Pericardium fibroblast (primary cell): ENCODE data around the gene TNFRSF12A. TPM values are rescaled to one million over a fixed set of nuclear protein-coding genes. Genes with fewer than 3 reads are reported as not detected.

Experiments used
- total RNA-seq: library from RNA; depleted of rRNA; stranded (reverse); fragments of >200 nt; gene quantifications from 2 replicates; pipeline ENCODE4 v1.2.3, GENCODE V29; 2015

TNFRSF12A gene, protein sequence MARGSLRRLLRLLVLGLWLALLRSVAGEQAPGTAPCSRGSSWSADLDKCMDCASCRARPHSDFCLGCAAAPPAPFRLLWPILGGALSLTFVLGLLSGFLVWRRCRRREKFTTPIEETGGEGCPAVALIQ
- total RNA-seq, result 70.5 and 162 TPM in 2 replicates

GRCh38 chr16:3020247-3020603 lies at the start of gene TNFRSF12A:
Gene TNFRSF12A, plus strand, starts transcription at chr16:3020368. Its CDS starts 30 bp downstream, at chr16:3020398.

GRCh38 chr16:2980227-2981176 lies 39.7 kb upstream of the TNFRSF12A start, which contains the start of gene PKMYT1:
Gene PKMYT1, minus strand, starts transcription at chr16:2980446. Its CDS starts 789 bp downstream, at chr16:2979657.

DNA sequence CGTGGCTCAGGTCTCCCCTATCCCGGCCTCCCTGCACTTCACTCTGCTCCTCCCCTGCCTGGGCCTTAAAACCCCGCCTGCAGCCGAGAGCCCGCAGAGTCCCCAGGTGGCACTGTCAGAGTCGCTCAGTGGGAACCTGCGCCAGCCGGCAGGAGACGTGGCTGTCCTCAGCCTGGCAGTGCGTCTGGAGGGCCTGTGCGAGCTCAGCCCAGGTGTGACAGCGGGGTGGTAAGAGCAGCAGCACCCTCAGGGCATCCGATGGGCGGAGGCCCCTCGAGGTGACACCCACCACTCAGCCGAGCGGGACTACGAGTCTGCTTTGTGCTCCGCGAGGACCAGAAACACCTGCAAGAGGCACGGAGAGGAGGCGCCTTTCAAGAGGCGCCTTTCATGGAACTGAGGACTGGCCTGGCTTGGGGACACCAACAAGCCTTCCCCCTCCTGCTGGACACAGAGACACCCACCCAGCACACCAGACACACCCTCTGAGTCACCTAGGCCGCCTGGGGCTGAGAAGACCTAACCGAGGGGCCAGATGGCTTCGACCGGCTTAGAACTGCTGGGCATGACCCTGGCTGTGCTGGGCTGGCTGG lies 7.2 kb upstream of the TNFRSF12A start, which contains the start of gene CLDN9:
TSS of gene CLDN9 (plus strand) at position 96 of the 593 bp plus-strand sequence. CDS start at position 536, 440 bp downstream.

DNA sequence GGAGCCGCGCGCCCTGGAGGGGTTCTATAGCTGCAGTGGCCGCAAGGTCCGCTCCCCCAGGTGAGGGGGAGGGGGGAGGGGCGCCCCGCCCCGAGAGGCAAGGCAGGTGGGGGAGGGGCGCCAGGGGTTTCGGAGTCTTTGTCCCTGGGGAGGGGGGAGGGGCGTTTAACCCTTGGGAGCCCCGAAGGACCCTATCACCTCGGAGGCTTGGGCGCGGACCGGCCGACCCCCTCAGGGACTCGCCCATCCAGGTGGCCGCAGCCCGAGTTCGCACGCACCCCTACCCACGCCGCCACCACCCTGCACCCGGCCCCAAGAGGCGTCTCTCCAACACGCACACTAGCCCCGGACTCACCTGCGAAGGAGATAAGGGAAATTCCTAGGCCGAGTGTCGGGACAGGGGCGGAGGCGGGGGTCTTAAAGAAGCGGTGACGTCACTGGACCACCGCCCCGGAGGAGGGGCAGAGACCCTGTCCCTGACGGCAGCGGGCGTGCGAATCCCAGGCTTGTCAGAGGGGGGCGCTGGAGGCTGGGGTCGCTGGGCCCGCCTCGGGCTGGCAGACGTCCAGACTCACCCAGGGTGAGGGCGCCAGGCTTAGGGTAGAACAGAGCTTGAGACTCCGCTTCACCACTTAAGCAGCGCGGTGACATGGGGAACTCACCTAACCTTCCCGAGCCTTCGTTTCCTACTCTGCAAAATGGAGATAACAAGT lies 2.2 kb upstream of the TNFRSF12A start, which contains the start of gene CLDN6:
TSS of gene CLDN6 (minus strand) at position 390 of the 713 bp plus-strand sequence. CDS start 2,162 bp downstream, outside the sequence.

GRCh38 chr16:3023669-3024478 lies 3.7 kb downstream of the TNFRSF12A start, which contains the start of the genes HCFC1R1 and THOC6:
Gene HCFC1R1, minus strand, starts transcription at chr16:3023942. Its CDS starts 1 bp downstream, at chr16:3023941.
Gene THOC6, plus strand, starts transcription at chr16:3024035. Its CDS starts 292 bp downstream, at chr16:3024327.

DNA sequence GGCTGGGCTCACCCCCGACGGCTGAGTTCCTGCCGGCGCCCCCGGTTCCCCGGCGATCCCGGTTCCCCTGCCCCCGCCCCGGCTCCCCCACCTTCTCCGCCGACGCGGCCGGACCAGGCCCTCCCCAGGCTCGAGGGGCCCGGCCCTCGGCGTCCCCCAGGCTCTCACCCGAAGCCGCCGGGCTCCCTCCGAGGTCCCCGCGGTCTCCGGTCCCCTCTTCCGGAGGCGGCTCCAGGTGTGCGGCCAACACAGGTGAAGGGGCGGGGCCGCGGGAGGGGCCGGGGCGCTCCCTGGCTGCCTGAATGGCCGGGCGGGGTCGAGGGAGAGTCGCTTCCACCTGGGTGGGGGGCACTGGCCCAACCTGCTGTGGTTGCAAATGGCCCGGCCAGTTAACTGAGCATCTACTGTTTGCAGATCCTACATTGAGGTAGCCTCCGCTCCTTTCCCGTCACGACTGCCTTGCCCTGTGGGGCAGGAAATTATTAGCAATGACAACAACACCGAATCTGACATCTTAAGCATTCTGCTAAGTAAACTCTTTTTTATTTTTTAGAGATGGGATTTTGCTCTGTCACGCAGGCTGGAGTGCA lies 16.7 kb downstream of the TNFRSF12A start, which contains the start of gene BICDL2:
TSS of gene BICDL2 (minus strand) at position 219 of the 590 bp plus-strand sequence. CDS start 1,448 bp downstream, outside the sequence.

DNA sequence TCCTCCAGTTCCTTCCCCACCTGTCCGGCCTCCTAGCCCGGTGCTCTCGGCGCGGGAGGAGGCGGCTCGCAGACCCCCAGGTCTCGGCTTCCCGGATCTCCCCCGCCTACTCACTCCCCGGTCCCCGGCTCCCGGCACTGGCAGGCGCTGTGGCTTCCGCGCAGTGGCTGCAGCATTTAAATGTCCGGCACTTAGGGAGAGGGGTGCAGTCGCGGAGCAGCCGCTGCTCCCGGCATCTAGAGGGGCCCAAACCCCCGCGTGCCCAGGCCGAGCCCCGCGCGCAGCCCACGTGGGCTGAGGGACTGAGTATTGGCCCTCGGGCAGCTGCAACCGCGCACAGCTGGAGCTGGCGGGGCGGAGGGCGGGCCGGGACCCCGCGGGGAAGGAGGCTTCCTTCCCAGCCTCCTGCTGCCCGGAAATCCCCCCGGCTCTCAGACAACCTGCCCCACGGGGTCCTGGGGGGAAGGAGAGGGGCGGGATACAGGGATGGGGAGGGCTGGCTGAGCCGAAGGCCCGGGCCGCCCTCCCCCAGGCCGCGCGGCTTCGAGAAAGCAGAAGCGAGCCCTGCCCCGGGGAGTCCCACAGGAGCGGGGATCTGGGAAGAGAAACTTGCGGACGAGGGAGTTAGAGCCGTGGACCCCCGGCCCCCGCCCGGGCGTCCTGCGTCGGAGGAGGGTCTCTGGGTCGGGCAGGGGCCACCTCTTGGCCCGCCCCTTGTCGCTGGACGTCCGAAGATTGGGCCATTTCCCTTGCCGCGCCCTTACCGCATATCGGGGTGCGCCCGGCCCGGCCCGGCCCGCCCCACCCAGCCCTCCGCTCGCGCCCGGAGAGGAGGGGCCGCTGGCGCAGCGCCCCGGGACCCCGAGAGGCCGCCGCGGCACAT lies 25.8 kb downstream of the TNFRSF12A start, which contains the start of gene MMP25:
TSS of gene MMP25 (plus strand) at position 804 of the 883 bp plus-strand sequence. CDS start 357 bp downstream, outside the sequence.

DNA sequence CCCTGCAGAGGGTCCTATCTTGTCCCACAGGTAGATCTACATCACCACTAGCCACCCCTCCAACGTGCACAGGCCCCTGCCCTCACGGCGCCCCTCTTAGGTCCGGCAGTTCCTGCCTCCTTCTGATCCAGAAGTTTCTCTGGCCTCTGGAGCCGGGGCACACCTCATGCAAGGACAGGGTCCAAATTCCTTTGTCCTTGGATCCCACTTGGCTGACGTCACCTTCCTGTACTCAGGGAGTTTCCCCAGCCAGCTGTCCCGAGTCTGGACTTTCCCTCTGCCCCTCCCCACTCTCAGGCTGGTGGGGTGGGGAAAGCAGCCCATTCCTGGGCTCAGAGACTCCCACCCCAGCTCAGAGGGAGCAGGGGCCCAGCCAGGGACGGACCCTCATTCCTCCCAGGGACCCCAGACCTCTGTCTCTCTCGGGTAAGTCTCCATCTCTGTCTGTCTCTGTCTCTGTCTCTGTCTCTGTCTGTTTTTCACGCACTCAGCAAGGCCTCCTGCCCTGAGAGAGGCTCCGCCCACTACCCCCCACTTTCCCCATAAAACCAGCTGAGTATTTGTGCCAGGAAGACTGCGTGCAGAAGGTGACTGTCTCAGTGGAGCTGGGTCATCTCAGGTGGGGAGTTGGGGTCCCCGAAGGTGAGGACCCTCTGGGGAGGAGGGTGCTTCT lies 45.0 kb downstream of the TNFRSF12A start, which contains the start of gene IL32:
TSS of gene IL32 (plus strand) at position 572 of the 673 bp plus-strand sequence. CDS start 172 bp downstream, outside the sequence.

Other genes starting within 250 kb of the TNFRSF12A start
- 326 and 385 TPM in 2 replicates for gene ELOB, start 243.1 kb upstream of the TNFRSF12A start, total RNA-seq
- gene PRSS33, start 232.8 kb upstream of the TNFRSF12A start, total RNA-seq, result not detected in 2 replicates
- not detected in 2 replicates for gene PRSS41, start 221.9 kb upstream of the TNFRSF12A start, total RNA-seq
- 3.8 TPM in 1 of 2 replicates, not detected in the other for gene PRSS21, start 203.1 kb upstream of the TNFRSF12A start, total RNA-seq
- gene ZG16B, start 190.1 kb upstream of the TNFRSF12A start, total RNA-seq, result 2.1 and 2.5 TPM in 2 replicates
- gene PRSS22, start 162.2 kb upstream of the TNFRSF12A start, total RNA-seq, result not detected in 2 replicates
- gene FLYWCH2, start 137.2 kb upstream of the TNFRSF12A start, total RNA-seq, result 74.9 and 165 TPM in 2 replicates
- gene FLYWCH1, start 108.4 kb upstream of the TNFRSF12A start, total RNA-seq, result 27.7 and 33.2 TPM in 2 replicates
- 0.23 and 1.8 TPM in 2 replicates for gene KREMEN2, start 56.1 kb upstream of the TNFRSF12A start, total RNA-seq
- 1.8 and 4.0 TPM in 2 replicates for gene PAQR4, start 51.0 kb upstream of the TNFRSF12A start, total RNA-seq
- 2.7 and 3.0 TPM in 2 replicates for gene PKMYT1, start 39.9 kb upstream of the TNFRSF12A start, total RNA-seq
- not detected in 2 replicates for gene CLDN9, start 7.4 kb upstream of the TNFRSF12A start, total RNA-seq
- 0.12 and 0.51 TPM in 2 replicates for gene CLDN6, start 2.2 kb upstream of the TNFRSF12A start, total RNA-seq
- 64.4 and 69.3 TPM in 2 replicates for gene HCFC1R1, start 3.6 kb downstream of the TNFRSF12A start, total RNA-seq
- gene THOC6, start 3.7 kb downstream of the TNFRSF12A start, total RNA-seq, result 24.8 and 30.0 TPM in 2 replicates
- 0.23 TPM in 1 of 2 replicates, not detected in the other for gene BICDL2, start 16.6 kb downstream of the TNFRSF12A start, total RNA-seq
- gene MMP25, start 26.2 kb downstream of the TNFRSF12A start, total RNA-seq, result under 0.01 TPM in 1 of 2 replicates, not detected in the other
- 10.7 and 13.4 TPM in 2 replicates for gene IL32, start 45.3 kb downstream of the TNFRSF12A start, total RNA-seq
- gene ZSCAN10, start 78.9 kb downstream of the TNFRSF12A start, total RNA-seq, result not detected in 2 replicates
- 10.3 and 10.6 TPM in 2 replicates for gene ZNF205, start 92.2 kb downstream of the TNFRSF12A start, total RNA-seq
- gene ZNF213, start 114.7 kb downstream of the TNFRSF12A start, total RNA-seq, result 6.2 and 8.9 TPM in 2 replicates
- gene OR1F1, start 167.8 kb downstream of the TNFRSF12A start, total RNA-seq, result not detected in 2 replicates
- gene ZNF200, start 214.8 kb downstream of the TNFRSF12A start, total RNA-seq, result 6.1 and 9.9 TPM in 2 replicates
- gene MEFV, start 236.3 kb downstream of the TNFRSF12A start, total RNA-seq, result not detected in 2 replicates